ENCODE data around the gene NAGPA. TPM values are rescaled to one million over a fixed set of nuclear protein-coding genes. Genes with fewer than 3 reads are reported as not detected.
"Not testable (repeated sequence)": the region's sequence is repeated elsewhere in the genome, so short reads cannot be mapped to it uniquely, and the experiment has no call there.

Gene NAGPA, protein sequence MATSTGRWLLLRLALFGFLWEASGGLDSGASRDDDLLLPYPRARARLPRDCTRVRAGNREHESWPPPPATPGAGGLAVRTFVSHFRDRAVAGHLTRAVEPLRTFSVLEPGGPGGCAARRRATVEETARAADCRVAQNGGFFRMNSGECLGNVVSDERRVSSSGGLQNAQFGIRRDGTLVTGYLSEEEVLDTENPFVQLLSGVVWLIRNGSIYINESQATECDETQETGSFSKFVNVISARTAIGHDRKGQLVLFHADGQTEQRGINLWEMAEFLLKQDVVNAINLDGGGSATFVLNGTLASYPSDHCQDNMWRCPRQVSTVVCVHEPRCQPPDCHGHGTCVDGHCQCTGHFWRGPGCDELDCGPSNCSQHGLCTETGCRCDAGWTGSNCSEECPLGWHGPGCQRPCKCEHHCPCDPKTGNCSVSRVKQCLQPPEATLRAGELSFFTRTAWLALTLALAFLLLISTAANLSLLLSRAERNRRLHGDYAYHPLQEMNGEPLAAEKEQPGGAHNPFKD
- total RNA-seq = 24.1 TPM
- long read RNA-seq, transcript NAGPA-201 (10 exons, 2,202 nt) = major isoform, 33 of 67 reads
- long read RNA-seq, partial matches to known transcripts = 16 of 67 reads
- long read RNA-seq, other reads (novel, unspliced or antisense) = 18 of 67 reads

DNA sequence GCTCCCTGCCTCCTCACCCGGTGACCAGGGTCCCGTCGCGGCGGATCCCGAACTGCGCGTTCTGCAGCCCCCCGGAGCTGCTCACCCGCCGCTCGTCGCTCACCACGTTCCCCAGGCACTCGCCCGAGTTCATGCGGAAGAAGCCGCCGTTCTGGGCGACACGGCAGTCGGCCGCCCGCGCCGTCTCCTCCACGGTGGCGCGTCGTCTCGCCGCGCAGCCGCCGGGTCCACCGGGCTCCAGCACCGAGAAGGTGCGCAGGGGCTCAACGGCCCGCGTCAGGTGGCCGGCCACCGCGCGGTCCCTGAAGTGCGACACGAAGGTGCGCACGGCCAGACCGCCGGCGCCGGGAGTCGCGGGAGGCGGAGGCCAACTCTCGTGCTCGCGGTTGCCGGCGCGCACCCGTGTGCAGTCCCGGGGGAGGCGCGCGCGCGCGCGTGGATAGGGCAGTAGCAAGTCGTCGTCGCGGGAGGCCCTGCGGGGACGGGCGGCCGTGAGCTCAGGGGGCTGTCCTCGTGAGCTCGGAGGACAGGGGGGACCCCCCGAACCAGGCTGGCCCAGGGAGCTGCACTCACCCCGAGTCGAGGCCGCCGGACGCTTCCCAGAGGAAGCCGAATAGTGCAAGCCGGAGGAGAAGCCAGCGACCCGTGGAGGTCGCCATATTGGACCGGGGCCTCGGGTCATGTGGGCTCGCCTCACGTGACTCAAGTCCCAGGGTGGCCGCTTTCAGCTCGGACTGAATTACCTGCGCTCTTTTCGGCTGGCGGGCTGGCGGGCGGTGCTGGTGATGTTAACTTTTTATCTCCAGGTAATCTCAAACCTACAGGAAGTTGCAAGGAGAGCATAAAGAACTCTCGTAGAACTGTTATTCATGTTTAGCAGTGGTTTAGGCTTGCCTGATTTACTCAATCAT, at the start of gene NAGPA:
Gene NAGPA (minus strand): TSS at position 680 of the 911 bp plus-strand sequence. CDS start 21 bp downstream, at position 659.
- Histone ChIP-seq H3K27ac (peak within 1 kb of the TSS; percentile 81), H3K9me3 (no peaks in the 10 kb centered on the region), H3K4me3 (peak within 1 kb of the TSS; percentile 95), H3K36me3 (peaks cover 9% of the 10 kb centered on the region), H3K4me1 (peaks cover 16% of the 10 kb centered on the region), H3K27me3 (ENCODE audit: low read depth) (no peaks in the 10 kb centered on the region)
- intact Hi-C loops (cut with DNase I) = no loop called here
- TF ChIP-seq, protein P1, sequence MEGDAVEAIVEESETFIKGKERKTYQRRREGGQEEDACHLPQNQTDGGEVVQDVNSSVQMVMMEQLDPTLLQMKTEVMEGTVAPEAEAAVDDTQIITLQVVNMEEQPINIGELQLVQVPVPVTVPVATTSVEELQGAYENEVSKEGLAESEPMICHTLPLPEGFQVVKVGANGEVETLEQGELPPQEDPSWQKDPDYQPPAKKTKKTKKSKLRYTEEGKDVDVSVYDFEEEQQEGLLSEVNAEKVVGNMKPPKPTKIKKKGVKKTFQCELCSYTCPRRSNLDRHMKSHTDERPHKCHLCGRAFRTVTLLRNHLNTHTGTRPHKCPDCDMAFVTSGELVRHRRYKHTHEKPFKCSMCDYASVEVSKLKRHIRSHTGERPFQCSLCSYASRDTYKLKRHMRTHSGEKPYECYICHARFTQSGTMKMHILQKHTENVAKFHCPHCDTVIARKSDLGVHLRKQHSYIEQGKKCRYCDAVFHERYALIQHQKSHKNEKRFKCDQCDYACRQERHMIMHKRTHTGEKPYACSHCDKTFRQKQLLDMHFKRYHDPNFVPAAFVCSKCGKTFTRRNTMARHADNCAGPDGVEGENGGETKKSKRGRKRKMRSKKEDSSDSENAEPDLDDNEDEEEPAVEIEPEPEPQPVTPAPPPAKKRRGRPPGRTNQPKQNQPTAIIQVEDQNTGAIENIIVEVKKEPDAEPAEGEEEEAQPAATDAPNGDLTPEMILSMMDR (IDR thresholded peaks at IDR 0.05) = no peak
- ATAC-seq (peak; percentile 95 to 98), DNase-seq (peak; percentile 94)

DNA sequence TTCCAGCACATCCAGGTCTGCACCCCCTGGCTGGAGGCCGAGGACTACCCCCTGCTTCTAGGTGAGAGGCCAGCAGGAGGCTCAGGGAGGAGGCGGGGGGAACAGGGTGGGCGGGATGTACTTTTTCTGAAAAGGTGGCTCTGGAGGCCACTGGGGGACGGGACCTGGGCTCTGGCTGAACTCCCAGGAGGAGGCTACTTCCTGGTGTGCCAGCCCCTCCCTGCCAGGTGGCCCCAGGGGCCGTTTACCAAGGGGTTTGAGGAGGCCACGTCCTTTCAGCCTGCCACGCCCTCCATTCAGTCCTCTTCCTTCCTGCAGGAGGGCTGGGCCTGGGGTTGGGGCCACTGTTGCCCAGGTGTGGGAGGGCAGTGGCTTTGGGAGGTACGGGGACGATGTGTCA, 47.3 kb upstream of the NAGPA start:
- H3K27ac ChIP-seq; DNase-seq; intact Hi-C loops (cut with DNase I); H3K4me1 ChIP-seq; H3K27me3 ChIP-seq (ENCODE audit: low read depth); ATAC-seq; H3K9me3 ChIP-seq; H3K4me3 ChIP-seq: not testable (repeated sequence)
- peaks cover 85% of the 10 kb centered on the region for H3K36me3 ChIP-seq

DNA sequence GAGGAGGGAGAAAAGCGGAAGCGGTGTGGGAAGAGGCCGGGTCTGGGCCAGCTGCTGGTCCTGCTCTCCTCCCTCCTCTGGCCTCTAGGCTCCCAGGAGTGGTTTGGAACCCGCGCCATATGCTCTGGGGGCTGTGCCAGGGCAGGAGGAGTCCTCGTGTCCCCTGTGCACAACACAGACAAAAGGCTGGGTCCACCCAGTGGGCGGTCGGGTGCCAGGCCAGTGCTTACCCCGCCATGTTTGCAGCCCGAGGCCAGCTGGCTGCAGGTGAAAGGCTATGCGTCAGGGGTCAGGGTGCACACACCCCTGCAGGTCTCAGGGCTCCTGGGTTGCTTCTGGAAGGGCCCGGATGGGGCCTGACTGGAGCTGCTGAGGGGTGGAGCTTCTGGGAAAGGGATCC, 46.7 kb upstream of the NAGPA start:
- intact Hi-C loops (cut with DNase I); H3K27me3 ChIP-seq (ENCODE audit: low read depth); ATAC-seq; H3K27ac ChIP-seq; H3K4me1 ChIP-seq; DNase-seq; H3K4me3 ChIP-seq; H3K9me3 ChIP-seq: not testable (repeated sequence)
- H3K36me3 ChIP-seq = peaks cover 89% of the 10 kb centered on the region

DNA sequence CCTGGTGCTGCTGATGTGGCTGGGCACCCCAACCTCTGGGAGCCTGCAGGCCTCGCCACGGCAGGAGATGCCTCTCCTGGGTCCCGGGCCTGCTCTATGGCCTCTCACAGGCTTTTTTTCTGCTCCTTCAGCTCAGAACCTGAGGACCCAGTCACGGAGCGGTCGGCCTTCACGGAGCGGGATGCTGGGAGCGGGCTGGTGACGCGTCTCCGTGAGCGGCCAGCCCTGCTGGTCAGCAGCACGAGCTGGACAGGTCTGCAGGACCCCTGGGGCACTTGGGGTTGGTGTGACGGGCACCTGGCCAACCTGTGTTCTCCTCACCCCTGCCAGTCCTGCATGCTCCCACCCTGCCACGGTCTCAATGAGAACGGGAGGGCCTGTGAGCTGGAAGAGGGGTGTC, 44.9 kb upstream of the NAGPA start:
- ATAC-seq = no peak
- no peaks in the 10 kb centered on the region for H3K4me1 ChIP-seq
- no peak overlapping the region for H3K27ac ChIP-seq
- TF ChIP-seq, protein P1 (IDR thresholded peaks at IDR 0.05) = no peak
- no peaks in the 10 kb centered on the region for H3K27me3 ChIP-seq (ENCODE audit: low read depth)
- intact Hi-C loops (cut with DNase I) = no loop called here
- H3K9me3 ChIP-seq = no peaks in the 10 kb centered on the region
- DNase-seq = no peak
- H3K4me3 ChIP-seq = no peak overlapping the region
- H3K36me3 ChIP-seq = peaks cover 88% of the 10 kb centered on the region

DNA sequence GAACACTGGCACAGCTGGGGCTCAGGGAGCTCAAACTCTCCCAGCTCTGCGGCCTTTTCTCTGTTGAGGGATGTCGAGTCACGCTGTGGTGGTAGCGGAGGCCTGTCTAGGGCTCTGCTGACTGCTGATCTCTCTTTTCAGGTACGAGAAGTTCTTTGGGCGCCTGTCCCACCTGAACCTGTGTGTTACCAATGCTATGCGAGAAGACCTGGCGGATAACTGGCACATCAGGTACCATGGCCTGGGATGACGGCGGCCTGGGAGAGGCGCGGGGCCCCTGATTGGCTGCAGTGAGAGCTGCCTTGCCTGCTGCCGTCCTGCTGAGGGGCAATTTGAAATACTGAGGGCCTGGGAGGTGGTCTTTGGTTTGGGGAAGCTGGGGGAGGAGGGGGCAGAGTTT, 43.6 kb upstream of the NAGPA start:
- no peaks in the 10 kb centered on the region for H3K9me3 ChIP-seq
- DNase-seq (no peak), ATAC-seq (no peak)
- H3K4me3 ChIP-seq = no peak overlapping the region
- H3K4me1 ChIP-seq = peaks cover 10% of the 10 kb centered on the region
- no peaks in the 10 kb centered on the region for H3K27me3 ChIP-seq (ENCODE audit: low read depth)
- peaks cover 79% of the 10 kb centered on the region for H3K36me3 ChIP-seq
- intact Hi-C loops (cut with DNase I) = no loop called here
- no peak overlapping the region for H3K27ac ChIP-seq
- TF ChIP-seq, protein P1 (IDR thresholded peaks at IDR 0.05) = no peak

DNA sequence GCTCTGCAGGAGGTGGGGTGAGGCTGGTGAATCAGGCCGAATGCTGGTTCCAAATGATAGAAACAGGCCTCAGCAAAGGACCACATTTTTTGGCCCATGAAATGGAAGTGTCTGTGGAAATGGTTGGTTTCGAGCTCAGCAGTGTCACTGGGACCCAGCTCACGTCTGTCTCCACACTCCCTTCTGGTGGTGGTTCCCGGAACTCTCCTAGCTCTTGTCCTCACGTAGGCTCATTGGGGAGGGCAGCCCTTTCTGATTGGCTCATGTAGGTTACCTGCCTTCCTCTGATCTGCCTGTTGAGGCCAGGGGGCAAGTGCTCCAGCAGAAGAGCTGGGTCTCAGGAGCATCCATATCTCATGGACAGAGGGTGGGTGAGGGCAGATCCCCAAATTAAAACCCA, 41.9 kb upstream of the NAGPA start:
- Histone ChIP-seq H3K4me1 (peaks cover 17% of the 10 kb centered on the region), H3K27me3 (ENCODE audit: low read depth) (no peaks in the 10 kb centered on the region), H3K36me3 (peaks cover 67% of the 10 kb centered on the region), H3K27ac (no peak overlapping the region), H3K9me3 (no peaks in the 10 kb centered on the region), H3K4me3 (no peak overlapping the region)
- DNase-seq (no peak), ATAC-seq (no peak)
- intact Hi-C loops (cut with DNase I) = no loop called here
- TF ChIP-seq, protein P1 (IDR thresholded peaks at IDR 0.05) = no peak

DNA sequence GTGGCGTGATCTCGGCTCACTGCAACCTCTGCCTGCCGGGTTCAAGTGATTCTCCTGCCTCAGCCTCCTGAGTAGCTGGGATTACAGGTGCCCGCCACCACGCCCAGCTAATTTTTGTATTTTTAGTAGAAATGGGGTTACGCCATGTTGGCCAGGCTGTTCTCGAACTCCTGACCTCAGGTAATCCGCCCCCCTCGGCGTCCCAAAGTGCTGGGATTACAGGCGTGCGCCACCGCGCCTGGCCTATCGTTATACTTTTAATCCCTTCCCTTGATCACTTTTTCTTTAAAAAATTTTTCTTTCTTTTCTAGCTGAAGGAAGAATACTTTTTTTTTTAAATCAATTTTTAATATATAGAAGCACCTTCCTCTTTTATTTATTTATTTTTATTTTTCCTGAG, 40.0 kb upstream of the NAGPA start:
- H3K27me3 ChIP-seq (ENCODE audit: low read depth); H3K4me3 ChIP-seq; DNase-seq; ATAC-seq; intact Hi-C loops (cut with DNase I); H3K9me3 ChIP-seq; H3K27ac ChIP-seq: not testable (repeated sequence)
- peaks cover 51% of the 10 kb centered on the region for H3K36me3 ChIP-seq
- H3K4me1 ChIP-seq = peaks cover 17% of the 10 kb centered on the region
